ENCODE results near the gene RELB. TPM values are rescaled to one million over a fixed set of nuclear protein-coding genes. Genes with fewer than 3 reads are reported as not detected.

The RELB gene
- total RNA-seq, 4 donors from 2014 or later: 4.8 to 11.8 (median 7.6) TPM

GRCh38 chr19:44973982-44974735 is 27.1 kb upstream of the RELB start:
- Histone ChIP-seq H3K9me3 (no peaks in the 10 kb centered on the region), H3K27me3 (no peaks in the 10 kb centered on the region), H3K27ac (no peak overlapping the region), H3K4me3 (no peak overlapping the region), H3K36me3 (peaks cover 27 to 88% (median 50%) of the 10 kb centered on the region in 3 donors), H3K4me1 (no peaks in the 10 kb centered on the region)
- 90 to 92% methylated on average over 6 to 13 of the region's 21 CpGs for WGBS, 2 donors
- intact Hi-C loops (cut with DNase I): no loop called here
- DNase-seq: no peak
- no peak for TF ChIP-seq POLR2A (IDR thresholded peaks at IDR 0.05)
- TF ChIP-seq CTCF (IDR thresholded peaks at IDR 0.05): no peak

GRCh38 chr19:44974857-44975256 is 26.4 kb upstream of the RELB start:
- intact Hi-C loops (cut with DNase I): no loop called here
- H3K27me3 ChIP-seq: no peaks in the 10 kb centered on the region
- H3K4me1 ChIP-seq: no peaks in the 10 kb centered on the region
- peaks cover 33 to 88% (median 57%) of the 10 kb centered on the region in 3 donors for H3K36me3 ChIP-seq
- WGBS, 2 donors: 80 to 87% methylated on average over 4 to 5 of the region's 5 CpGs
- H3K27ac ChIP-seq: no peak overlapping the region
- no peak for DNase-seq
- no peaks in the 10 kb centered on the region for H3K9me3 ChIP-seq
- no peak overlapping the region for H3K4me3 ChIP-seq
- no peak for TF ChIP-seq CTCF (IDR thresholded peaks at IDR 0.05)
- TF ChIP-seq POLR2A (IDR thresholded peaks at IDR 0.05): no peak

- no peak for DNase-seq
- 100% methylated on average over 4 of the region's 4 CpGs for WGBS, 2 donors
- Histone ChIP-seq H3K27me3 (no peaks in the 10 kb centered on the region), H3K4me1 (no peaks in the 10 kb centered on the region), H3K27ac (no peak overlapping the region), H3K4me3 (no peak overlapping the region), H3K9me3 (no peaks in the 10 kb centered on the region), H3K36me3 (peaks cover 33 to 88% (median 59%) of the 10 kb centered on the region in 3 donors)
- TF ChIP-seq CTCF (IDR thresholded peaks at IDR 0.05) (no peak), POLR2A (IDR thresholded peaks at IDR 0.05) (no peak)
- intact Hi-C loops (cut with DNase I): no loop called here
Observed at GRCh38 chr19:44975444-44975843, 25.8 kb upstream of the RELB start.

- intact Hi-C loops (cut with DNase I): no loop called here
- Histone ChIP-seq H3K4me1 (no peaks in the 10 kb centered on the region), H3K4me3 (no peak overlapping the region), H3K36me3 (peaks cover 20 to 99% (median 32%) of the 10 kb centered on the region in 3 donors), H3K9me3 (no peaks in the 10 kb centered on the region), H3K27me3 (no peaks in the 10 kb centered on the region), H3K27ac (no peak overlapping the region)
- TF ChIP-seq POLR2A (IDR thresholded peaks at IDR 0.05) (no peak), CTCF (IDR thresholded peaks at IDR 0.05) (no peak)
- DNase-seq: no peak
- WGBS, 2 donors: 78 to 90% methylated on average over 2 to 6 of the region's 9 CpGs
Observed at GRCh38 chr19:44984005-44984404, 17.3 kb upstream of the RELB start.

GRCh38 chr19:44985445-44985844 is 15.8 kb upstream of the RELB start:
- no peak for TF ChIP-seq POLR2A (IDR thresholded peaks at IDR 0.05)
- no peak for TF ChIP-seq CTCF (IDR thresholded peaks at IDR 0.05)
- peaks cover 21 to 99% (median 26%) of the 10 kb centered on the region in 3 donors for H3K36me3 ChIP-seq
- intact Hi-C loops (cut with DNase I): no loop called here
- no peak overlapping the region for H3K4me3 ChIP-seq
- 69 to 100% methylated on average over 1 to 2 of the region's 4 CpGs for WGBS, 2 donors
- H3K27me3 ChIP-seq: no peaks in the 10 kb centered on the region
- no peaks in the 10 kb centered on the region for H3K4me1 ChIP-seq
- DNase-seq: no peak
- no peaks in the 10 kb centered on the region for H3K9me3 ChIP-seq
- no peak overlapping the region for H3K27ac ChIP-seq
